Mucosa of rectum (tissue), 2 donors: ENCODE measurements around the gene CRYBB1.

Experiments used
- H3K27ac ChIP-seq, 2 donors: one replicate each; pipeline ENCODE4 v1.7.0; 2013; ENCODE audit warnings: inconsistent platforms in 2 of 2, low read depth in 2 of 2, low read length in 2 of 2
- H3K27me3 ChIP-seq, 2 donors: one replicate each; pipeline ENCODE4 v1.7.0; 2013; ENCODE audit warnings: low read length in 2 of 2; ENCODE audit not compliant: control insufficient read depth in 2 of 2, insufficient read depth in 2 of 2
- H3K36me3 ChIP-seq, 2 donors: one replicate each; pipeline ENCODE4 v1.7.0; 2013; ENCODE audit warnings: low read length in 2 of 2; ENCODE audit not compliant: control insufficient read depth in 2 of 2, insufficient read depth in 2 of 2
- H3K4me1 ChIP-seq, 2 donors: one replicate each; pipeline ENCODE4 v1.7.0; 2013; ENCODE audit warnings: low read length in 2 of 2, mild to moderate bottlenecking in 1 of 2; ENCODE audit not compliant: control insufficient read depth in 2 of 2, insufficient read depth in 2 of 2
- H3K4me3 ChIP-seq, 2 donors: one replicate each; pipeline ENCODE4 v1.7.0; 2013; ENCODE audit warnings: low read length in 2 of 2
- H3K9ac ChIP-seq, 2 donors: one replicate each; pipeline ENCODE4 v1.7.0; 2013; ENCODE audit warnings: low read length in 2 of 2, low read depth in 1 of 2, mild to moderate bottlenecking in 1 of 2
- H3K9me3 ChIP-seq, 2 donors: one replicate each; pipeline ENCODE4 v1.7.0; 2013; ENCODE audit warnings: low read length in 2 of 2; ENCODE audit not compliant: control insufficient read depth in 2 of 2
- donor health status: healthy.
- donor health status: Normal muscosa, but diverticular disease.

The CRYBB1 gene

GRCh38 chr22:26567610-26568009, 50.2 kb downstream of the CRYBB1 start:
- Histone ChIP-seq H3K9ac (no peak overlapping the region), H3K27ac (no peak overlapping the region), H3K4me3 (no peak overlapping the region), H3K27me3 (no peaks in the 10 kb centered on the region), H3K9me3 (no peaks in the 10 kb centered on the region), H3K4me1 (peaks cover 0 to 4% of the 10 kb centered on the region in 2 donors), H3K36me3 (peaks cover 0 to 2% of the 10 kb centered on the region in 2 donors)

DNA sequence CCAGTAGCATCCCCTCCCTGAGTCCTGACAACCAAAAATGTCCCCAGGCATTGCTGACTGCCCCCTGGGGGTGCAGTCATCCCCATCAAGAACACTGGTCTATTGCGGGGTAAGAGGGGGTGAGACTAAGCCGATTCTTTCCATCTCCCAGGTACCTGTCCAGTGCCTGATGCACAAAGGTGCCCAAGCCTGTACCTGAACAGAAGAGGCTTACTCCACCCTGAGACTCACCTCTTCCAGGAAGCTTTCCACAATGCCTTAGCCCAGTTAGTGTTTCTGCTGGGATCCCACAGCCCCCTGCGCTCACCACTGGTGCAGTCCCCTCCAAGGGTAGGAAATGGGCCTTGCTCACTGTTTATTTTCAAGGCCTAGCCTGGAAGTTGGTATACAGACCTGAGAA, 50.8 kb downstream of the CRYBB1 start:
- Histone ChIP-seq H3K4me1 (peaks cover 0 to 4% of the 10 kb centered on the region in 2 donors), H3K9me3 (no peaks in the 10 kb centered on the region), H3K9ac (no peak overlapping the region), H3K4me3 (no peak overlapping the region), H3K27me3 (no peaks in the 10 kb centered on the region), H3K36me3 (peaks cover 0 to 2% of the 10 kb centered on the region in 2 donors), H3K27ac (no peak overlapping the region)

- Histone ChIP-seq H3K9me3 (no peaks in the 10 kb centered on the region), H3K4me1 (peaks cover 0 to 4% of the 10 kb centered on the region in 2 donors), H3K9ac (no peak overlapping the region), H3K4me3 (no peak overlapping the region), H3K27me3 (no peaks in the 10 kb centered on the region), H3K36me3 (peaks cover 0 to 2% of the 10 kb centered on the region in 2 donors), H3K27ac (no peak overlapping the region)
Observed at GRCh38 chr22:26565889-26566288, 51.9 kb downstream of the CRYBB1 start.

DNA sequence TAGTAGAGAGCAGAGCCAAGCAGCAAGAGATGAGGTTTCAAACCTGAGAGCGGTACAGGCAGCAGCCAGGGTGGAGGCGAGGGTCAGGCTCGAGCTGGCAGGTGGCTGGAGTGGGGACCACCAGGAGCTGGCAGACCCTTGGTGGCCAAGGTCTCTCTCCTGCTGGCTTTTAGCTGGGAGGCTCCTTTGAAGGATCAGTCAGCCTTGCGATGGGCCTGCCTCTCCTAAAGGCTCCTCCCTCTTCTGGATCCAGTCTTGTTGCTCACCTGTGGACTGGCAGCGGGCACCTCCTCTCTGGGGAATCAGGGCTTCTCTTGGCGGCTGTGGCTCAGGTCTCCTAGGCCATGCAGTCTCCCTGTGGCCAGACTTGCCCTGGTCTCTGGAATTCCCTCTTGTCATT, 52.6 kb downstream of the CRYBB1 start:
- Histone ChIP-seq H3K27me3 (no peaks in the 10 kb centered on the region), H3K27ac (no peak overlapping the region), H3K4me1 (no peaks in the 10 kb centered on the region), H3K9me3 (no peaks in the 10 kb centered on the region), H3K4me3 (no peak overlapping the region), H3K36me3 (peaks cover 0 to 2% of the 10 kb centered on the region in 2 donors), H3K9ac (no peak overlapping the region)

DNA sequence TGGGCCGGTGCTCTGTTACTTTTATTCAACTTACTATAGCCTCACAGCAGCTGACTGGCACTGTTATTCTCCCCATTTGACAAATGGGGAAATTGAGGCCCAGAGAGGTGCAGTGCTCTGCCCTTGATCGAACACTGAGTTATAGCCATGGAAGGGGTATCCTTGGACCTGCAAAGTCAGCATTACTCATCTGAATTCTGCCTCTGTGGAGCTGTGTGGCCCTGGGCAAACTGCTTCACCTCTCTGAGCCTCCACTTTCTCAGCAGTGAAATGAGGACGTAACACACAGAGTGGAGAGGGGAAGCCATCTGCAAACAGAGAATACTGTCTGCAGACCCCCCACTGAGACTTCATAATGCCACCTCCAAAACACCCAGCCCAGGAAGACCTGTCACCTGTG, 53.2 kb downstream of the CRYBB1 start:
- H3K27ac ChIP-seq, result no peak overlapping the region

DNA sequence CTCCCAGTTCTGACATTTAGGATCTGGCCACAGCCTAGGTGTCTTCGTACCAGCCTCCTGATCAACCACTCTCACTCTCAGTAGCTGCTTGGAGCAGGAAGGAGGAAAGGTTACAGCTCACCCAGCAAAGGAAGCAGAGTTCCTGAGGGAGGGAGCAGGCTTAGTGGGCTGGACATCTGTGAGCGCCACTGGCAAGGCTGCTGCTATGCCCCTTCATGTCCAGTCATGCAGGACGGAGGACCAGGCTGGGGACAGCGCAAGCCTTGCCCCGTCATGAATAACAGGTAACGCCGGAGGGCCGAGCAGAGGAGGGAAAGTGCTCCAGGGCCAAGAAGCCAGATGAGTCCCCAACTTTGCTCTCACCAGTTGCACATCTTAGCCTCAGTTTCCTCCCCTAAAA, 53.6 kb downstream of the CRYBB1 start:
- H3K4me1 ChIP-seq, result no peaks in the 10 kb centered on the region
- H3K9me3 ChIP-seq, result no peaks in the 10 kb centered on the region
- H3K4me3 ChIP-seq, result no peak overlapping the region
- no peak overlapping the region for H3K9ac ChIP-seq
- H3K36me3 ChIP-seq, result peaks cover 0 to 2% of the 10 kb centered on the region in 2 donors
- H3K27me3 ChIP-seq, result no peaks in the 10 kb centered on the region
- H3K27ac ChIP-seq, result no peak overlapping the region

More for the DNA sequence above, 53.2 kb downstream of the CRYBB1 start:
- Histone ChIP-seq H3K9me3 (no peaks in the 10 kb centered on the region), H3K4me1 (no peaks in the 10 kb centered on the region), H3K4me3 (no peak overlapping the region), H3K9ac (no peak overlapping the region), H3K36me3 (peaks cover 0 to 2% of the 10 kb centered on the region in 2 donors), H3K27me3 (no peaks in the 10 kb centered on the region)

DNA sequence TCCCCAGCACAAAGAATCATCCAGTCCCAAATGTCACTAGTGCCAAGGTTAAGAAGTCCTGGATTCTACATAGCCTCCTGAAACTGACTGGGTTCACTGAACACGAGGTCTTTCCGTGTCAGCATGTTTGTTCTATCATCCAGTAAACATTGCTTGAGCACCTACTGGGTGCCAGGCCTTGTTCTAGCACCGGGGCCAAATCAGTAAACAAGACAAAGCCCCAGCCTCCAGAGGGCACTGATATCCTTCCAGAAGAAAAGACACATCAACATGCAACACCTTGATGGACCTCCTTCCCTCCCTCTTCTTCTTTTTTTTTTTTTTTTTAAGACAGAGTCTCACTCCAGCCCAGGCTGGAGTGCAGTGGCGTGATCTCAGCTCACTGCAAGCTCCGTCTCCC, 54.8 kb downstream of the CRYBB1 start:
- Histone ChIP-seq H3K4me3 (no peak overlapping the region), H3K27me3 (no peaks in the 10 kb centered on the region), H3K27ac (no peak overlapping the region), H3K4me1 (no peaks in the 10 kb centered on the region), H3K36me3 (peaks cover 0 to 2% of the 10 kb centered on the region in 2 donors), H3K9me3 (no peaks in the 10 kb centered on the region), H3K9ac (no peak overlapping the region)

DNA sequence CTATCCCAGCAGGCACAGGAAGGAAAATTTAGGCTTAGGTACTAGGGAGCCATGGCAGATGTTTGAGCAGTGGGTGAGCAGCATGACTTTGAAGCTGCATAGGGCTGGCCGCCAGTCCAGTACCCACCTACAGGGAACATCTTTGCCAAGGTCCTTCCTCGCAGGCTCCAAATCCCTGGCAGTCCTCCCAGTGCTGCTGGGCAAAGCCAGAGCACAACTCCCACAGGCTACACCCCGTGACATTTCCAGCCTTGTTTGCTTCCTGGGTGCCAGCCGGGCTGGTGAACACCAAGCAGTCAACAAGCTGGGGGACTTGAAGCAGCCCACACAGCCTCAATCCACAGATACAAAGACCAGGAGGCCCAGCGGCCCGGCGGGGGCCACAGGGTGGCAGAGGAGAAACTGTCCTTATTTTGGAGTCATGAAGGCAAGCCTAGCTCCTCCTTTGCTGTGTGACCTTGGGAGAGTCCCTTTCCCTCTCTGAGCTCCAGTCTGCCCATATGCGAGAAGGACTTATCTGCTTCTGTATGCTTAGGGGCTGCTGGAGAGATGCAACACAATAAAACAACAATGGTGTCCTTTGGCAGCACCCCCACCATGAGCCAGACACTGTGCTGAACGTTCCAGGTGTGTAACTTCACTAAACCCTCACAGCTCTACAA, 55.9 kb downstream of the CRYBB1 start:
- H3K4me1 ChIP-seq, result no peaks in the 10 kb centered on the region
- no peak overlapping the region for H3K4me3 ChIP-seq
- H3K27ac ChIP-seq, result no peak overlapping the region
- H3K9ac ChIP-seq, result no peak overlapping the region
- H3K36me3 ChIP-seq, result peaks cover 0 to 2% of the 10 kb centered on the region in 2 donors
- H3K27me3 ChIP-seq, result no peaks in the 10 kb centered on the region
- H3K9me3 ChIP-seq, result no peaks in the 10 kb centered on the region

DNA sequence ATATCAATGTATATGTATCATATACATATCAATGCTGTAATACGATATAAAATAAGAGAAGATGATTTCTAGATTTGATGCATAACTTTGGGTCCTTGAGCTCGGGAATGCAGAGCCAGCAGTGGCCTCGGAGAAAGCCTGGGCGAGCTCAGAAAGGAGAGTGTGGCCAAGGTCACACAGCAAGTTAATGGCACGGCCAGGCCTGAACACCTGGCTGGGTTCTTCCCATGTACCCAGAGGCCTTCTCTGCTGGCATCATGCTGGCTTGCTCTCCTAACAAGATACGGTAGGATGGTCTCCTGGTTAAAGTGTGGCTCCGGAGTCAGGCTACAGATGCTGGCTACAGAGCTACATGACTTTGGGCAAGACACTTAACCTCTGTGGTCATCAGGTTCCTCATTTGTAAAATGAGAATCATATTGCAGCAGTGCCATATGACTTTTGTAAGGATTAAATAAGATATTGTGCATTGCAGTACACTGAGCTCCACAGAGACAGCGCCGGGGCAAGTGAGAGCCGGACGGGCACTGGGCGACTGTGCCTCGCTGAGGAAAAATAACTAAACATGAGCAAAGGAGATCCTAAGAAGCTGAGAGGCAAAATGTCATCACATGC, 57.8 kb downstream of the CRYBB1 start:
- Histone ChIP-seq H3K4me3 (no peak overlapping the region), H3K36me3 (peaks cover 0 to 2% of the 10 kb centered on the region in 2 donors), H3K27me3 (no peaks in the 10 kb centered on the region), H3K4me1 (no peaks in the 10 kb centered on the region), H3K9me3 (no peaks in the 10 kb centered on the region), H3K27ac (no peak overlapping the region), H3K9ac (no peak overlapping the region)

DNA sequence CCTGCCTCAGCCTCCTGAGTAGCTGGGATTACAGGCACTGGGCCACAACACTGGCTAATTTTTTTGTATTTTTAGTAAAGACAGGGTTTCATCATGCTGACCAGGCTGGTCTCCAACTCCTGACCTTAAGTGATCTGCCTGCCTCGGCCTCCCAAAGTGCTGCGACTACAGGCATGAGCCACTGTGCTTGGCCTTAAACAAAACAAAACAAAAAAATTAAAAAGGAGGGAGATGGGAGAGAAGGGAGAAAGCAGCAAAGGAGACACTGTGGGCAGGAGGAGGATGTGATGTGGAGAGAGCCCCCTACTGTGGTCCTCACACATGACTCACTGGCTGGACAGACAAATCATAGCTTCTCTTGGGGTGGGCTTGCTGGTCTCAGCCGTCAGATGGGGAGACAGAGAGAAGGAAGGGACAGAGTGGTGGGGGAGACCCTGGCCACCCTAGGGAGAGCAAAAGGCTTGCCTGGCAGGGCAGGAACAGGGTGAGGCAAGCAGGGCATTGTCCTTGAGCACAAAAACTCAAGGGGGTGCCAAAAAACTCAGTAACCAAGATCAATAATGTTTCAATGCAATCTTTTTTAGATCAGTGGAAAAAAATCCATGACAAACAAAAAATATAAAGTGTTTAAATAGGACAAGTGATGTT, 59.5 kb downstream of the CRYBB1 start:
- Histone ChIP-seq H3K9me3 (no peaks in the 10 kb centered on the region), H3K27me3 (no peaks in the 10 kb centered on the region), H3K4me1 (no peaks in the 10 kb centered on the region), H3K36me3 (no peaks in the 10 kb centered on the region), H3K27ac (no peak overlapping the region), H3K9ac (no peak overlapping the region), H3K4me3 (no peak overlapping the region)
